SJSA1 (cell line): ENCODE data around the gene BANK1. TPM values are rescaled to one million over a fixed set of nuclear protein-coding genes. Genes with fewer than 3 reads are reported as not detected.

Source experiments
- DNase-seq, 2 experiments: peaks; one replicate each; pipeline ENCODE4 v3.0.0-alpha.2; 2015 to 2020; ENCODE audit warnings: low spot score in 2 of 2, low read depth in 1 of 2
- H3K27ac ChIP-seq: fragments of 250-450 bp; sonication (Bioruptor Pico); 2 replicates; pipeline ENCODE4 v1.5.1; 2020; ENCODE audit warnings: mild to moderate bottlenecking, moderate library complexity
- H3K27me3 ChIP-seq: fragments of 250-450 bp; sonication (Bioruptor Pico); replicated peaks from 2 replicates; pipeline ENCODE4 v1.5.1; 2020; ENCODE audit warnings: mild to moderate bottlenecking, moderate library complexity
- H3K36me3 ChIP-seq: fragments of 250-450 bp; sonication (Bioruptor Pico); 2 replicates; pipeline ENCODE4 v1.5.1; 2020; ENCODE audit warnings: mild to moderate bottlenecking
- H3K4me1 ChIP-seq: fragments of 250-450 bp; sonication (Bioruptor Pico); replicated peaks from 2 replicates; pipeline ENCODE4 v1.6.1; 2021; ENCODE audit warnings: mild to moderate bottlenecking
- H3K4me3 ChIP-seq: fragments of 250-450 bp; sonication (Bioruptor Pico); 2 replicates; pipeline ENCODE4 v1.5.1; 2020; ENCODE audit warnings: mild to moderate bottlenecking
- H3K9me3 ChIP-seq: fragments of 250-450 bp; sonication (Bioruptor Pico); replicated peaks from 2 replicates; pipeline ENCODE4 v1.5.1; 2020; ENCODE audit warnings: mild to moderate bottlenecking
- total RNA-seq: library from RNA; depleted of rRNA; stranded (reverse); fragments of >200 nt; shearing (Covaris generic); gene quantifications from 2 replicates; pipeline ENCODE4 v1.2.3, GENCODE V29; 2014

The BANK1 gene
- total RNA-seq, 1 experiment from 2014 or later, result not detected

GRCh38 chr4:101993002-101993841 is 202.7 kb downstream of the BANK1 start:
- no peak overlapping the region for H3K4me3 ChIP-seq
- no peaks in the 10 kb centered on the region for H3K36me3 ChIP-seq
- no peaks in the 10 kb centered on the region for H3K27me3 ChIP-seq
- DNase-seq, result no peak
- H3K9me3 ChIP-seq, result no peaks in the 10 kb centered on the region
- no peak overlapping the region for H3K27ac ChIP-seq
- H3K4me1 ChIP-seq, result no peaks in the 10 kb centered on the region

- H3K36me3 ChIP-seq, result no peaks in the 10 kb centered on the region
- H3K4me3 ChIP-seq, result no peak overlapping the region
- no peak overlapping the region for H3K27ac ChIP-seq
- DNase-seq, result no peak
- H3K4me1 ChIP-seq, result no peaks in the 10 kb centered on the region
- H3K27me3 ChIP-seq, result no peaks in the 10 kb centered on the region
- no peaks in the 10 kb centered on the region for H3K9me3 ChIP-seq
These were observed 203.6 kb downstream of the BANK1 start for GRCh38 chr4:101993842-101994775.

GRCh38 chr4:102007959-102008425 is 217.5 kb downstream of the BANK1 start:
- Histone ChIP-seq H3K4me3 (no peak overlapping the region), H3K9me3 (no peaks in the 10 kb centered on the region), H3K36me3 (no peaks in the 10 kb centered on the region), H3K4me1 (no peaks in the 10 kb centered on the region), H3K27ac (no peak overlapping the region), H3K27me3 (no peaks in the 10 kb centered on the region)
- no peak for DNase-seq

- Histone ChIP-seq H3K4me3 (no peak overlapping the region), H3K9me3 (no peaks in the 10 kb centered on the region), H3K27me3 (no peaks in the 10 kb centered on the region), H3K36me3 (no peaks in the 10 kb centered on the region), H3K4me1 (no peaks in the 10 kb centered on the region), H3K27ac (no peak overlapping the region)
- no peak for DNase-seq
These were observed 218.2 kb downstream of the BANK1 start for GRCh38 chr4:102008711-102009110.

GRCh38 chr4:102022343-102022742 is 231.8 kb downstream of the BANK1 start:
- DNase-seq, result no peak
- Histone ChIP-seq H3K27me3 (no peaks in the 10 kb centered on the region), H3K36me3 (no peaks in the 10 kb centered on the region), H3K4me3 (no peak overlapping the region), H3K4me1 (peaks cover 6% of the 10 kb centered on the region; the same call in 1 of the 2 replicates), H3K9me3 (no peaks in the 10 kb centered on the region), H3K27ac (no peak overlapping the region)

GRCh38 chr4:102027961-102028360 is 237.4 kb downstream of the BANK1 start:
- Histone ChIP-seq H3K9me3 (no peaks in the 10 kb centered on the region), H3K4me3 (no peak overlapping the region), H3K4me1 (no peaks in the 10 kb centered on the region), H3K27me3 (no peaks in the 10 kb centered on the region), H3K27ac (no peak overlapping the region), H3K36me3 (no peaks in the 10 kb centered on the region)
- no peak for DNase-seq

GRCh38 chr4:102031406-102031805 is 240.9 kb downstream of the BANK1 start:
- Histone ChIP-seq H3K36me3 (no peaks in the 10 kb centered on the region), H3K27me3 (no peaks in the 10 kb centered on the region), H3K27ac (no peak overlapping the region), H3K4me1 (no peaks in the 10 kb centered on the region), H3K4me3 (no peak overlapping the region), H3K9me3 (no peaks in the 10 kb centered on the region)
- DNase-seq, result no peak

- no peaks in the 10 kb centered on the region; the same call in 1 of the 2 replicates for H3K9me3 ChIP-seq
- H3K36me3 ChIP-seq, result no peaks in the 10 kb centered on the region
- no peak for DNase-seq
- no peak overlapping the region for H3K4me3 ChIP-seq
- H3K4me1 ChIP-seq, result no peaks in the 10 kb centered on the region
- no peaks in the 10 kb centered on the region for H3K27me3 ChIP-seq
- no peak overlapping the region for H3K27ac ChIP-seq
These were observed 245.5 kb downstream of the BANK1 start for GRCh38 chr4:102036016-102036415.

GRCh38 chr4:102036619-102037376 is 246.3 kb downstream of the BANK1 start:
- Histone ChIP-seq H3K27me3 (no peaks in the 10 kb centered on the region), H3K27ac (no peak overlapping the region), H3K4me3 (no peak overlapping the region), H3K36me3 (no peaks in the 10 kb centered on the region), H3K4me1 (no peaks in the 10 kb centered on the region), H3K9me3 (no peaks in the 10 kb centered on the region; the same call in 1 of the 2 replicates)
- no peak for DNase-seq

GRCh38 chr4:102037566-102037965 is 247.0 kb downstream of the BANK1 start:
- H3K36me3 ChIP-seq, result no peaks in the 10 kb centered on the region
- no peak for DNase-seq
- no peaks in the 10 kb centered on the region for H3K4me1 ChIP-seq
- H3K9me3 ChIP-seq, result no peaks in the 10 kb centered on the region; the same call in 1 of the 2 replicates
- H3K4me3 ChIP-seq, result no peak overlapping the region
- H3K27me3 ChIP-seq, result no peaks in the 10 kb centered on the region
- H3K27ac ChIP-seq, result no peak overlapping the region

GRCh38 chr4:102042871-102043802 is 252.6 kb downstream of the BANK1 start:
- Histone ChIP-seq H3K36me3 (no peaks in the 10 kb centered on the region), H3K9me3 (no peaks in the 10 kb centered on the region; the same call in 1 of the 2 replicates), H3K27ac (no peak overlapping the region), H3K4me3 (no peak overlapping the region), H3K27me3 (no peaks in the 10 kb centered on the region), H3K4me1 (no peaks in the 10 kb centered on the region)
- no peak for DNase-seq

- no peak for DNase-seq
- Histone ChIP-seq H3K27me3 (no peaks in the 10 kb centered on the region), H3K36me3 (no peaks in the 10 kb centered on the region), H3K9me3 (no peaks in the 10 kb centered on the region), H3K4me1 (no peaks in the 10 kb centered on the region), H3K4me3 (no peak overlapping the region), H3K27ac (no peak overlapping the region)
These were observed 257.1 kb downstream of the BANK1 start for GRCh38 chr4:102047616-102048015.
